Measurements from ENCODE around the gene SETD7.
A peak's percentile ranks its signal among the peaks of the same experiment; 100 is the strongest.
"Not testable (repeated sequence)": the region's sequence is repeated elsewhere in the genome, so short reads cannot be mapped to it uniquely, and the experiment has no call there.

The SETD7 gene

DNA sequence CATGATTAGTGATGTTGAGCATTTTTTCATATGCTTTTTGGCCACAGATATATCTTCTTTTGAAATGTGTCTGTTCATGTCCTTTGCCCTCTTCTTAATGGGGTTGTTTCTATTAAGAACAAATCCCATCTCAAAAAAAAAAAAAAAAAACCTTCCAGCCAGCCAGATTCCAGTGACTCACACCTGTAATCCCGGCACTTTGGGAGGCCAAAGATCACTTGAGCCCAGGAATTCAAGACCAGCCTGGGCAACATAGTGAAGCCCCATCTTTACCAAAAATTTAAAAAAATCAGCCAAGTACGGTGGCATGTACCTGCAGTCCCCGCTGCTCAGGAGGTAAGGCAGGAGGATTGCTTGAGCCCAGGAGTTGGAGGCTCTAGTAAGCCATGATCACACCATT, 97.0 kb downstream of the SETD7 start:
- no peak for DNase-seq

DNA sequence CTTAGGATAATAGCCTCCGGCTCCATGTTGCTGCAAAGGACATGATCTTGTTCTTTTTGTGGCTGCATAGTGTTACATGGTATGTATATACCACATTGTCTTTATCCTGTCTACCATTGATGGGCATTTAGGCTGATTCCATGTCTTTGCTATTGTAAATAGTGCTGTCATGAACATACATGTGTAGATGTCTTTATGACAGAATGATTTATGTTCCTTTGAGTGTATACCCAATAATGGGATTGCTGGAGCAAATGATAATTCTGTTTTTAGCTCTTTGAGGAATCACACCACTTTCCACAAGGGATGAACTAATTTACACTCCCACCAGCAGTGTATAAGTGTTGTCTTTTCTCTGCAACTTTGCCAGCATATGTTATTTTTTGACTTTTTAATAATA, 97.5 kb downstream of the SETD7 start:
- DNase-seq = no peak

DNA sequence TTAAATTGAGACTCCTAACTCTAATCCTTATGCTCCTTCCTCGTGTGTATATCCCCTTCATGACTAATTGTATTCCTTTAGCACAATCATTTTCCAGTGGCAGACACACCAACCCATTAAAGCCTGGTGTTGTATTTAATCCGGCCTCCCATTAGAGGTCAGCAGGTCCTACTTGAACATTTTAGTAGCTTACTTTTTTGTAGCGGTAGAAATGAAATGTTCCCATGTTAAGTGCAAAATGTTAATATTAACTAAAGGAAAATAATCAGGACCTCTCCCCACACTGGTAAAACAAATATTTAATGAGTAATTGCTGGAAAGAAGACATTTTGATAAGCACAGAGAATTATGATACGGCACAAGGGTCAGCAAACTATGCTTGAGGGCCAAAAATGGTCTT, 98.7 kb downstream of the SETD7 start:
- no peak for DNase-seq

DNA sequence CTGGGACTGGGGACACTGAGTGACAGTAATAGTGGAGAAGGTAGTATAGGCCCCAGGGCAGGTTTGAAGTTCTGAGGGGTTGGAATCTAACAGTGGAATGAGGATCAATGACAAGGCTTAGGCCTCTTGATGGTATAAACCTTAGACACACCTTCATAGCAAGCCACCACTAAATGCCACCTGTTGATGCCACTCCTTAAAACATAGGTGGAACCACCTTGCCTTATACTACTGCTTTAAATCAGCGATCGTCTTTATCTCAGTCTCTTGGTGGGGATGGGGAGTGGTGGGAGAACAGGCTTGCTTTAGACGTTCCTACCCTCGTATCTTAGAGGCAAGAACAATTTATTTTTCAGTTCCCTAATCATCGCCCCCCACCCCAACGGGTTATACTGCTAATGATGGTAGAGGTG, 100.9 kb downstream of the SETD7 start:
- DNase-seq = no peak

DNA sequence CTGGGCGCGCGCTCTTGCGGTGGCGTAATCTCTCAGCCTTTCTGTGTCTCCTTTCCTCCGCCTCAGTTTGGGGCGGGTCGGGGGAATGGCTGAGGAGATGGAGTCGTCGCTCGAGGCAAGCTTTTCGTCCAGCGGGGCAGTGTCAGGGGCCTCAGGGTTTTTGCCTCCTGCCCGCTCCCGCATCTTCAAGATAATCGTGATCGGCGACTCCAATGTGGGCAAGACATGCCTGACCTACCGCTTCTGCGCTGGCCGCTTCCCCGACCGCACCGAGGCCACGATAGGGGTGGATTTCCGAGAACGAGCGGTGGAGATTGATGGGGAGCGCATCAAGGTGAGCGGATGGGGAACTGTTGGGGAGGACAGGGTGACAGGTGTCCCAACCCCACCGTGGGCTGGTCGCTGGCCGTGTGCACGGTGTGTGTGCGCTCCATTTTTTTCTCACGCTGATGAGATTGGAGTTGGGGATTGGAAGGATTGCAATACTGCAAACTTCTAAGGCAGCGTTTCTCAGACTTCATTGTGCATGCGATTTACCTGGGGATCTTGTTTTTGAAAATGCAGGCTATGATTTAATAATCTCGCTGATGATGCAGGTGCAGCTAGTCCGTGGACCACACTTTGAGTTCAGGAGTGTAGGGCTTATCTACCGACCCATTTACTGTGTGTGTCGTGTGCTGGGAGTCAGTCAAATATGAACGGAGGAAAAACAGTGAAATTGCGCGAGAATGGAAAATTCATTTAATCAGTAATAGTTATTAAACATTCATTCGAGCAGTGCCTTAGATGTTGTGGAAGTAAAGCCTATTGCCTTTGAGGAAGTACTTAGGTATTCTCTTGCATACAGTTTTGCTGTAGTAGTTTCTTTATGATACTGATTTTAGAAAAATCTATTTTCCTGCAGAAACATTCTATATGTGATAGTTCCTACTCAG, 101.6 kb downstream of the SETD7 start, which contains the start of gene RAB33B:
Gene RAB33B, plus strand, starts transcription at position 11 of the 935 bp plus-strand sequence. Its CDS starts 75 bp downstream, at position 86.
- peak; percentile 26 for DNase-seq

DNA sequence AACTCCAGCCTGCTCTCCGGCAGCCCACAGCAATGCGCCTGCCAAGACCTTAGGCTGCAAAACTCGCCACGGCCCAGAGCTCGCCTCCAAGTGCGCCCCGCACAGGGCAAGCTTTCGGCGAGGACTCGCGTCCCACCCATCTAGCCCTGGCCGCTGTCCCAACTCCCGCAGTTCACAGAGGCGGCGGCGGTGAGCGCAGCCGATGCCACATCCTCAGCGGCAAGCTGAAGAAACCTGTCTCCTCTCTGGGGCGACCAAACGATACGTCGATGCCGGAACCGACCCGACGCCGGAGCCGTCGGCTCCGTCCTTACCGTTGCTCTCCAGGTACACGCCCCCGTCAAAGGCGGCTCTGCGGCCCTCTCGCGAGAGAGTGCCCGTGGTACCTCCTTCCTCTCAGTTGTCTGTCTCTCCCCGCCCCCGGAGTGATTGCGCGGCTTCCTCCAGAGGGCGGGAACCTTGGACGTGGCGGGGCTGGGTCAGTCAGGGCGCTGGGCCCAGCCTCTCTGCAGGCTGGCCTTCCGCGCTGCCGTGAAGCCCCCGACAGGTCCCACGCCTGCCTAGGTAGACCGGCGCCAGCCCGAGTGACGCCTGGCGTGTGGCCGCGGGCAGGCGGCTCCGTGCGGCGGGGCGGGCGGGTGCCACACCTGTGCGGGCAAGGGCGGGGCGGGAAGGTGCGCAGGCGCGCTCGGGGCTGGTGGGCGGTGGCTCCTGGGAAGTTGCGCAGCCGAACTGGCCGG, 102.5 kb downstream of the SETD7 start:
- DNase-seq = peak; percentile 92

DNA sequence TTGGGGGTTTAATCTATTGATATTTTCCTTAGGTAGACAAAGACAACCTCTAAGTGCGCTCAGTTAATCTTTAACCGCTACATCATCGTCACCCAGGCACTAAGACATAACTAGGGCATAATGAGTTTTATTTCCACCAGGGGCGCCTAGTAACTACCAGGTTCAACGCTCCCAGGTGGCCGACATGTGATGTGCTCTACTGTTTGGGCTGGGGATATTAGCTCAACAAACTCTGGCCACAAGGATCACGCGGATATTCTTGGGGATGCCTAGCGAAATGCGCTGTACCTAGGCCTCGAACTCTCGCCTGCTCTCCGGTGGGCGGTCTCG, 103.0 kb downstream of the SETD7 start:
- DNase-seq = peak; percentile 74

DNA sequence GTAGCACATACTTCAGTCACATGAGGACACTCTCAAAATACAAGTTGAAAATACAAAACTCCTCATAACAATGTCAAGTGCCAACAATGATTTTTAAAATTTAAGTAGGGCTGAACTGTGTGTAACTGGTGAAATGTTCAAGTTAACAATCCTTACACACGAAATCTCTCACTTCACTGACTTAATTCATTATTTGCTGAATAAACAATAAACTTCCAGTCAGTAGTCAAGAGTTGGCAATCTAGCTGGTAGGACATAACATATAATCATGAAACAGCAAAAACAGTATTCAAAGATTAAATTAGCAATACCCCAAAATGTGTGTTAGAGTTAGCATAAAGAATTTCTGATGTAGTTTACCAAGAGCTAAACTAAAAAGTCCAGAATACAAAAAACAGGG, 104.0 kb downstream of the SETD7 start:
- DNase-seq = no peak

DNA sequence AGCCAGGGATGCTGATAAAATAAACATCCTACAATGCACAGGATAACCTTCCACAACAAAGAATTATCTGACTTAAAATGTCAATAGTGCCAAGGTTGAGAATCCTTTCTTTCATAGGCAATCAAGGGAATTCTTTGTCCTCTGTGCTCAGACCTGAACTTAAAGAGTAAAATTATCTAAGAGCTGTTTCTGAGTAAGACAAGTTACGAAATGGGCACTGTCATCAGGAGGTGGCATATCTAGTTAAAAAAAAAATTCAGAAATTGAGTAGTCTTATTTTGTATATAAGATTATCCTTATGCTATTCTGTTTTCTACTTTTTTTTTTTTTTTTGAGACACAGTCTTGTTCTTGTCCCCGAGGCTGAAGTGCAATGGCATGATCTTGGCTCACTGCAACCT, 105.4 kb downstream of the SETD7 start:
- no peak for DNase-seq

DNA sequence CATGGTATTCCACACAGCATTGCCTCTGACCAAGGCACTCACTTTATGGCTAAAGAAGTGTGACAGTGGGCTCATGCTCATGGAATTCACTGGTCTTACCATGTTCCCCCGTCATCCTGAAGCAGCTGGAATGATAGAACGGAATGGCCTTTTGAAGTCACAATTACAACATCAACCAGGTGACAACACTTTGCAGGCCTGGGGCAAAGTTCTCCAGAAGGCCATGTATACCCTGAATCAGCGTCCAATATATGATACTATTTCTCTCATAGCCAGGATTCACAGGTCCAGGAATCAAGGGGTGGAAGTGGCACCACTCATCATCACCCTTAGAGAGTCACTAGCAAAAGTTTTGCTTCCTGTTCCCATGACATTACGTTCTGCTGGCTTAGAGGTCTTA, 108.9 kb downstream of the SETD7 start:
- DNase-seq = not testable (repeated sequence)

Measured in KG1 (cell line).